Measurements from ENCODE around the gene DISP3.

The DISP3 gene

GRCh38 chr1:11448373-11449099 lies 30.4 kb upstream of the DISP3 start:
- Histone ChIP-seq H3K9ac (no peak overlapping the region), H3K79me2 (no peaks in the 10 kb centered on the region), H3K4me3 (ENCODE audit: low read depth, low read length) (no peak overlapping the region), H3K27ac (no peak overlapping the region), H3K36me3 (ENCODE audit: control insufficient read depth, insufficient read depth, low read length) (no peaks in the 10 kb centered on the region), H2AFZ (no peak overlapping the region), H3K27me3 (ENCODE audit: control insufficient read depth, insufficient read depth, low read length) (no peaks in the 10 kb centered on the region), H3K9me3 (ENCODE audit: control insufficient read depth, low read length) (no peaks in the 10 kb centered on the region), H3K4me1 (no peaks in the 10 kb centered on the region), H3K4me2 (ENCODE audit: low read length) (no peak overlapping the region)
- TF ChIP-seq CTCF (IDR thresholded peaks at IDR 0.05), result no peak

- Histone ChIP-seq H3K27ac (no peak overlapping the region), H3K4me3 (ENCODE audit: low read depth, low read length) (no peak overlapping the region), H3K79me2 (no peaks in the 10 kb centered on the region), H3K9ac (no peak overlapping the region), H3K4me2 (ENCODE audit: low read length) (no peak overlapping the region), H3K4me1 (no peaks in the 10 kb centered on the region), H3K27me3 (ENCODE audit: control insufficient read depth, insufficient read depth, low read length) (no peaks in the 10 kb centered on the region), H3K36me3 (ENCODE audit: control insufficient read depth, insufficient read depth, low read length) (no peaks in the 10 kb centered on the region), H3K9me3 (ENCODE audit: control insufficient read depth, low read length) (no peaks in the 10 kb centered on the region), H2AFZ (no peak overlapping the region)
- TF ChIP-seq CTCF (IDR thresholded peaks at IDR 0.05), result no peak
Observed at GRCh38 chr1:11449100-11449403, 29.9 kb upstream of the DISP3 start.

GRCh38 chr1:11450310-11450709 lies 28.6 kb upstream of the DISP3 start:
- Histone ChIP-seq H3K27ac (no peak overlapping the region), H3K4me2 (ENCODE audit: low read length) (no peak overlapping the region), H3K27me3 (ENCODE audit: control insufficient read depth, insufficient read depth, low read length) (no peaks in the 10 kb centered on the region), H3K9me3 (ENCODE audit: control insufficient read depth, low read length) (no peaks in the 10 kb centered on the region), H3K4me3 (ENCODE audit: low read depth, low read length) (no peak overlapping the region), H3K9ac (no peak overlapping the region), H3K79me2 (no peaks in the 10 kb centered on the region), H2AFZ (no peak overlapping the region), H3K36me3 (ENCODE audit: control insufficient read depth, insufficient read depth, low read length) (no peaks in the 10 kb centered on the region), H3K4me1 (no peaks in the 10 kb centered on the region)
- no peak for TF ChIP-seq CTCF (IDR thresholded peaks at IDR 0.05)

- Histone ChIP-seq H3K9ac (no peak overlapping the region), H3K4me3 (ENCODE audit: low read depth, low read length) (no peak overlapping the region)
Observed at GRCh38 chr1:11453742-11454491, 25.0 kb upstream of the DISP3 start.

More at GRCh38 chr1:11453742-11454491, 25.0 kb upstream of the DISP3 start:
- no peaks in the 10 kb centered on the region for H3K9me3 ChIP-seq (ENCODE audit: control insufficient read depth, low read length)
- no peak overlapping the region for H2AFZ ChIP-seq
- no peaks in the 10 kb centered on the region for H3K36me3 ChIP-seq (ENCODE audit: control insufficient read depth, insufficient read depth, low read length)
- no peaks in the 10 kb centered on the region for H3K79me2 ChIP-seq
- TF ChIP-seq CTCF (IDR thresholded peaks at IDR 0.05), result no peak
- H3K4me2 ChIP-seq (ENCODE audit: low read length), result no peak overlapping the region
- no peaks in the 10 kb centered on the region for H3K27me3 ChIP-seq (ENCODE audit: control insufficient read depth, insufficient read depth, low read length)
- no peak overlapping the region for H3K27ac ChIP-seq
- H3K4me1 ChIP-seq, result no peaks in the 10 kb centered on the region

Measured in parathyroid adenoma (tissue), 2 donors.